HG03342 (cell line): Measurements from ENCODE around the gene SOHLH1.

ENCODE experiments used
- ATAC-seq: cut with Tn5 transposase; IDR thresholded peaks from one replicate; pipeline ENCODE4 v1.9.1; 2021; ENCODE audit warnings: mild to moderate bottlenecking, moderate library complexity; ENCODE audit not compliant: unreplicated experiment

Gene SOHLH1

DNA sequence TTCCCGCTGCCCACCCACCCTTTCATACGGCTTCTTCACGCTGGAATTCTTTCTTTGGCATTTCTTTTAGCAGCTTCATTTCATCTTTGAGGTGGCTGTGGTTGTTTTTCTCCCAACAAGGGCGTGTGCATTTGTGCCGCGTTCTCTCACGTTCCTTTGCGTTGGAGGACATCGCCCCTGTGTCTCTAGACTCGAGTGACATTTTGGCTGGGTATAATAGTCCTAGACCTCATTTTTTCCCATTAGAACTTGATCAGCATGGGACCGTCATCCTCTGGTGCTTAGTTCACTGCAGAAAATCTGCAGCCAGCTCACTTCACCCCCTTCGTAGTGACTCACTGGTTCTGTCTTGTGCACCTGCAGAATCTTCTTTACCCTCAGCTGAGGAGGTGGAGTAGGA, 32.2 kb upstream of the SOHLH1 start:
- ATAC-seq: no peak

- ATAC-seq: no peak
Measured at GRCh38 chr9:135729480-135729879, 30.2 kb upstream of the SOHLH1 start.

- ATAC-seq: no peak
Measured at GRCh38 chr9:135728436-135729110, 29.3 kb upstream of the SOHLH1 start.

- ATAC-seq: no peak
Measured at GRCh38 chr9:135727257-135727875, 28.1 kb upstream of the SOHLH1 start.

DNA sequence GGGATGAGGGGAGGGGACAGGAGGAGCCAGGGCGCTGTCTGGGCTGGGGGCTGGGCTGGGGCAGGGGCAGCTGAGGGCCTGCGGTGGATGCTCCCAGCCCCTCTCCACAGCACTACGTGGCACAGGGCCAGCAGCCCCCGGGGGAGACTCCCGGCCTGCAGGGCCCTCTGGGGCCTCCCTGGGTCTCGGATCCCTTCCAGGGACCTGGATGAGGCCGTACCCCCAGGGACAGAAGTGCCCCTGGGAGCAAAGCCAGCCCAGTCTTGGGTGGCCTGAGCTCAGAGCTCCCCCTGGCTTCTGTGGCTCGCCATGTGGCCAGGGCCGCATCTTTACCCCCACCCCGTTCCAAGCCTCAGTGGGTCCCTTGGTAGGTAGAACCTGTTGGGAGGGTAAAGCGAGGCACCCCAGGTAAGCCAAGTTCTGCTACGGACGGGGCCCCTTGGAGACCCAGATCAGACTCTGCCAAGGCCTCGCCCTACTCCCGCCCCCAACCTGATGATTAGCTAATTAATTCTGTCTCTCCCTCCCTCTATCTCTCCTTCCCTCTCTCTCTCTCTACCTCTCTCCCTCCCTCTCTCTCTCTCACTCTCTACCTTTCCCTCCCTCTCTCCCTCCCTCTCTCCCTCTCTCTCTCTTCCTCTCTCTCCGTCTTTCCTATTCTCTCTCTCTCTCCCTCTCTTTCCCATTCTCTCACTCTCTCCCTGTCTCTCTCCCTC, 27.0 kb upstream of the SOHLH1 start:
- ATAC-seq: no peak

DNA sequence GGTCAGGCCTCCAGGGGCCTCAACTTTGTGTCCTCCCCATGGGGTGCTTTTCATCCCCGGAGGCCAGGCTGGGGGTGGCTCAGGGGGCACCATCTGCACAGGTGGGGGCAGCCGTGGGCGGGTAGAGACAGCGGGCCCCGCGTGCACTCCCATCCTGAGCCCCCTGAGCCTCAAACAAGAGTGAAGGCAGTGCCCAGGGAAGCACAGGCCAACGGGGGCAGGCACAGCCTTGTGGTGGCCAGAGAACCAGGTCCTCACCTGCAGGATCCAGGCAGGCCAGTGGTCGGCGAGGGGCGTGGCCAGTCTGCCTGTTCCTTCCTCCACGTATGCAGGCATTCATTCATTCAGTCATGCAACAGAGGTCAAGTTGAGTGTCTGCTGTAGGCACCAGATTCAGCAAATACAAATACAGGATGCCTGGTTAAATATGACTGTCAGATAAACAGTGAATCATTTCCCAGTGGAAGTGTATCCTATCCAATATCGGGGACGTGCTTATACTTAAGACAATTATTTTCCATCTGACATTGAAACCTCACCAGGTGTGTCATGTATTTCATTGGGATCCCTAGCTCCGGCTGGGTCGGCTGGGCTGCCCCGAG, 25.0 kb upstream of the SOHLH1 start:
- ATAC-seq: no peak

- ATAC-seq: no peak
Measured at GRCh38 chr9:135722365-135722764, 23.1 kb upstream of the SOHLH1 start.

DNA sequence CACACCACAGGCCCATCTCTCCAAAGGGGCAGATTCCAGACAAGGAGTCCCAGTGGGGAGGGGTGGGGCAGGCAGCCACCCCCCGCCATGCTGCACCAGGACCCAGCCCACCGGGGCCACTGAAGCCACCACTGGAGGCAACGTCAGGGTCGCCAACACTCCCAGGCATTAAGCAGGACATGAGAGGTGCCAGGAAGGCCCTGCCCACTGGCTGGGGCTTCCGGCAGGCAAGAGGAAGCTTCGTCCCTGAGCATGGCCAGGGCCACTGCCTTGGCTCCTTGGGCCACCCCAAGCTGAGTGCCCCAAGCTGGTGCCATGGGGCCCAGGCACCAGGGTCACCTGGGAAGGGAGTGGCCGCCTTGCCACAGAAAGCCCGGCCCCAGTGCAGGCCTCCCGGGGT, 20.2 kb upstream of the SOHLH1 start:
- no peak for ATAC-seq

DNA sequence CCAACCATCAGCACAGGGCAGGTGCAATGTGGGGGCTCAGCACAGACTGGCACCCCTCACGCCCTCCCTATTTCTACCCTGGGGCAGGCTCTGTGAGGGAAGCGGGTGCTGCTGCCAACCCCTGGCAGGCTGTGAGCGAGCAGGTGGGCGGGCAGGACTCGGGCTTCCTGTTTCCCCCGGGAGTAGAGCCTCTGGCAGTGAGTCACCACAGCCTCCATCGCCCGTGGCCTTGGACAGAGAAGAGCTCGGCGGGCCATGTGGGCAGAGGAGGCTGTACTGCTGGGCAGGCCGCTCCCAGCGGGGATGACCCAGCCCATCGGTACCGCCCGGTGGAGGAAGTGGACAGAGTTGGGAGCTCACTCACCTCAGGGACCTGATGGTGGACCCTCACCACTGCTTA, 19.3 kb upstream of the SOHLH1 start:
- no peak for ATAC-seq

DNA sequence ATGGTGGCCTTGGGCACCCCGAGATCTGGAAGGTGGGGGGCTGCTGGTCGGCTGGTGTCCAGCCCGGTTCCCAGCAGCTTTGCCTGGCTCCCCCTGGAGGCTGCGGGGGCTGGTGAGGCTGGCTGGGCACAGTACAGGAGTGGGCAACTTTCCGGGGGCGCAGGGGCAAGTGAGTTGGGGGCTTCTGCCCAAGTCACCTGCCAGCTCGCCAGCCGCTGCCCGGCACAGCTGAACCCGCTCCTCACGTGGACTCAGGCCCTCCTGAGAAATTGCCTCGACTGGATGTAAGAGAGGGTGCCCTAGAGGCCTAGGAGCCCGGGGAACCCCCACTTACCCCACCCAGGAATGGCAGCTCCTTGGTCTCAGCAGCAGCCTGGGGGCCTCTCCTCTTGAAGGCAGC, 18.1 kb upstream of the SOHLH1 start:
- ATAC-seq: no peak

DNA sequence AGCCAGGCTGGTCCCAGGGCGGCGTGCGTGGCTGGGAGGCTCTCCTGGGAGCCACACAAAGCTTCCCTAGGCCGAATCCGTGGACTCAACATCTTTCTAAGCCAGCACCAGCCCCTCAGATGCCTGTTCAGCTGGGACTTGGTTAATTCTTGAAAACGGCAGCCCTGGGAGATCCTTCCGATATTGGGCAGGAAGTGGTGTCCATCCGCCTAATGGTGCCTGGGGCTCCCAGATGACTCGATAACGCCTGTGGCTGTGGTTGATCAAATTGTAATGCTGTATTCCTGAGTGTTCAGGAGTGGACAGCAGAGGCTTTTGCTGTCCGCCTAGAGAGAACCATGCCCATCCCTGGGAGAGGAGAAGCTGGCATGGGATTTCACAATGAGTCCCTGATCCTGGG, 16.8 kb upstream of the SOHLH1 start:
- no peak for ATAC-seq

- ATAC-seq: no peak
Measured at GRCh38 chr9:135715056-135715595, 15.8 kb upstream of the SOHLH1 start.

GRCh38 chr9:135714242-135715055, 15.2 kb upstream of the SOHLH1 start:
- no peak for ATAC-seq

DNA sequence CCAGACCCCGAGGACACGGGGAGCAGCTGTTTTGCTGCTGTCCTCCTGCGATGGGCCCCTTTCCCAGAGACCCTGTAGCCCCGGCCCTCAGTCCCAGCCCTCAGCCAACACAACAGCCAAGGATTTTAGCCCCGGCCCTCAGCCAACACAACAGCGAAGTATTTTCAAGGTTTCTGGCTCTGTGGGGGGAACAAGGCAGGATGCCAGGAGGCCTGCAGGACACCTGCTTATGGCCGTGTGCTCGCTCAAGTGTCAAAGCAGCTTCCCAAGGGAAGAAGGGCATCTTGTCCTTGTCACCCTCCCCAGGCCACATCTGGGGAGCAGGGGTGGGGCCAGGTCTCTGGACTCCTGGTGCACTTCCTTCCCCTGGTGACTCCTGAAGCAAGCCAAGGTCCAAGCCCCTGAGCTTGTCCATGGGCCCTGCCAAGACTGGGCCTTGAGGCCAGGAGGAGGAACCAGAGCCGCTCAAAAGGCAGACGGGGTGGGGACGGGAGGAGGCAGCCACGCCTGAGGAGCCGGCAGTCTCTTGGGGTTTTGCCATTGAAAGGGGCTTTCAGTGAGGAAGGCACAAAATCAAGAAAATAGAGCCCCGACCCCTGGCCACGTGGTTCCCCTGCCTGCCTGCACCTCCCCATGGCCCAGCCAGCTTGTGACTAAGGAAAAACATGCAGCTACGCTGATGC, 13.5 kb upstream of the SOHLH1 start:
- ATAC-seq: no peak

DNA sequence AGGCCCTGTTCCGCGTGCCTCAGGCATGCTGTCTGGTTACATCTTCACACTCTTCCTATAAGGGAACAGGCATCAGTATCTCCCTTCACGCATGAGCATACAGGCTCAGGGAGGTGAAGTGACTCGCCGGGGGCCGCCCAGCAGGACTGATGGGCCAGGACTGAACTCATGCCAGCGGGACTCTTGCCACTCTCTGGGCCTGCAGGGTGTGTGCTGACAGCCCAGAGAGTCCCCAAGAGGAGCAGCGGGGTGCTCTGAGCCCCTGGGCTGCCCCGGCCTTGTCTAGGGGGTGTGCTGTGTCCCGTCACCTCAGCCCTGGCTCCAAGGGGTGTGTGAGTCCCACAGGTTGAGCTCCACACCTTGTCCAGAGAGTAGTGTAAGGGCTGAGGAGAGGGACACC, 12.6 kb upstream of the SOHLH1 start:
- no peak for ATAC-seq

- no peak for ATAC-seq
Measured at GRCh38 chr9:135711391-135711790, 12.1 kb upstream of the SOHLH1 start.

GRCh38 chr9:135708164-135708563, 8.9 kb upstream of the SOHLH1 start:
- ATAC-seq: no peak

DNA sequence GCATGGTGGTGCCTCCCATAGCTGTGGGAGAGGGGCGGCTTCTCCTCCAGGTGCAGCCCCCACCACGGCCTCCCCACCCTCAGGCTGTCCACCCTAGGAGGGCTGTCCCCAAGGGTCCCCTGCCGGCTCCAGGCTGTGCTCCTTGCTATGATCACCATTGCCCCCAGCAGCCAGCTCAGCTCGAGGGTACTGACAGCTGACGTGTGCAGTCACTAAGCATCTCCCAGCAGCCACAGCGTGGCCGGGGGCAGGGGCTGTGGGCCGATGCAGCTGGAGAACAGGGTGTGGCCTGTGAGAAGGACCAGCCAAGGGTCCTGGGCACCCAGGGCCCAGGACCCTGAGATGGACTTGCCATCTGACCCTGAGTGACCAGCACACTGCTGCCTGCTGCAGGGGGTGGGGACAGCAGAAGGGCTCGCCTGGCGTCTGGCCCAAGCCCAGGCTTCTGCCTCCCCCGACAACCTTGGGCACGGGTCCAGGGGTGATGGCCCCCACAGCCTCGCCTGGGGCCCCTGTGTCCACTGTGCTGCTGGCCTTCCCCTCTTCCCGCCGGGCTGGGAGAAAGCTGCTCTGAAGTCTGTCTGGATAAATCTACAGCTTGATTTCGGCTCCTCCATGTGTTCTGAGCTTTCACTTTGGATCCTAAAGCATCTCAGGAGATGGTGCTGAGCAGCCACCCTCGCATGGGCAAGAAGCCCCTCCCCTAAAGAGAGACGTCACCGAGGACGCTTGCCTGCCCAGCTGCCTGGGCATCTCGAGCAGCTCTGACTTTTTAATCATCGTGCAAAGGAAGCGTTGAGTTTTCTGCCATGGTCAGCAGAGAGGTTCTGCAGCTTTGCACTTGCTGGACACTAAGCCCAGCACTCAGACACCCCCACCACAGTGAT, 8.2 kb upstream of the SOHLH1 start:
- no peak for ATAC-seq

GRCh38 chr9:135706288-135706687, 7.0 kb upstream of the SOHLH1 start:
- no peak for ATAC-seq
